Gastroesophageal sphincter (tissue), 4 donors: ENCODE results near the gene COL5A1. TPM values are rescaled to one million over a fixed set of nuclear protein-coding genes. Genes with fewer than 3 reads are reported as not detected.

Experiments
- ATAC-seq: fragments of 150-250 bp; one replicate; pipeline ENCODE4 v1.9.1; 2016; ENCODE audit warnings: mild to moderate bottlenecking, moderate library complexity
- H3K27ac ChIP-seq, 4 donors: fragments of 200-600 bp; sonication (generic) in 3 of 4; 1 replicate in 3 of 4; 2 replicates in 1 of 4; pipeline ENCODE4 v1.5.1; 2016 to 2019
- H3K27me3 ChIP-seq: fragments of 200-600 bp; sonication (generic); one replicate; pipeline ENCODE4 v1.5.1; 2019
- H3K36me3 ChIP-seq, 2 donors: fragments of 200-600 bp; sonication (generic); one replicate each; pipeline ENCODE4 v1.5.1; 2019; ENCODE audit warnings: control low read depth in 1 of 2
- H3K4me1 ChIP-seq, 3 donors: fragments of 200-600 bp; sonication (generic); 1 replicate in 2 of 3; 2 replicates in 1 of 3; pipeline ENCODE4 v1.5.1; 2016 to 2019; ENCODE audit warnings: control low read depth in 2 of 3
- H3K4me3 ChIP-seq, 2 donors: fragments of 200-600 bp; sonication (generic); one replicate each; pipeline ENCODE4 v1.5.1; 2019; ENCODE audit warnings: mild to moderate bottlenecking in 1 of 2, moderate library complexity in 1 of 2
- H3K9me3 ChIP-seq, 3 donors: fragments of 200-600 bp; sonication (generic); one replicate each; pipeline ENCODE4 v1.5.1; 2017 to 2019; ENCODE audit warnings: control low read depth in 2 of 3
- EP300 ChIP-seq: sonication (generic); formaldehyde crosslinking; IDR thresholded peaks from one replicate; pipeline ENCODE4 v1.6.1; 2017; ENCODE audit warnings: antibody characterized with exemption, mild to moderate bottlenecking
- POLR2A ChIP-seq, 2 donors: fragments of 450-650 bp; IDR thresholded peaks; one replicate each; pipeline ENCODE4 v1.6.1; 2017; ENCODE audit warnings: antibody characterized with exemption in 2 of 2, mild to moderate bottlenecking in 2 of 2, moderate library complexity in 1 of 2
- POLR2AphosphoS5 ChIP-seq: sonication (generic); formaldehyde crosslinking; IDR thresholded peaks from one replicate; pipeline ENCODE4 v1.6.1; 2017; ENCODE audit warnings: antibody characterized with exemption
- WGBS, 2 donors: methylation state at CpG; one replicate each; pipeline ENCODE4 v1.1.5; 2018; ENCODE audit warnings: low coverage in 1 of 2; 5-methylcytosine and 5-hydroxymethylcytosine counted together
- total RNA-seq, 4 donors: library from RNA; depleted of rRNA; stranded (reverse); fragments of >200 nt; gene quantifications; one replicate each; pipeline ENCODE4 v1.1.0, GENCODE V29; 2016
- TF ChIP-seq, protein P1 (sequence below), 4 experiments: fragments of 200-600 bp in 2 of 4; fragments of 450-650 bp in 2 of 4; sonication (generic) in 1 of 4; IDR thresholded peaks; one replicate each; pipeline ENCODE4 v1.5.1; 2017 to 2019; ENCODE audit warnings: antibody characterized with exemption in 4 of 4, mild to moderate bottlenecking in 2 of 4, moderate library complexity in 2 of 4

COL5A1 gene
- total RNA-seq, 4 donors from 2014 or later = 48.5 to 86.4 (median 74.9) TPM

DNA sequence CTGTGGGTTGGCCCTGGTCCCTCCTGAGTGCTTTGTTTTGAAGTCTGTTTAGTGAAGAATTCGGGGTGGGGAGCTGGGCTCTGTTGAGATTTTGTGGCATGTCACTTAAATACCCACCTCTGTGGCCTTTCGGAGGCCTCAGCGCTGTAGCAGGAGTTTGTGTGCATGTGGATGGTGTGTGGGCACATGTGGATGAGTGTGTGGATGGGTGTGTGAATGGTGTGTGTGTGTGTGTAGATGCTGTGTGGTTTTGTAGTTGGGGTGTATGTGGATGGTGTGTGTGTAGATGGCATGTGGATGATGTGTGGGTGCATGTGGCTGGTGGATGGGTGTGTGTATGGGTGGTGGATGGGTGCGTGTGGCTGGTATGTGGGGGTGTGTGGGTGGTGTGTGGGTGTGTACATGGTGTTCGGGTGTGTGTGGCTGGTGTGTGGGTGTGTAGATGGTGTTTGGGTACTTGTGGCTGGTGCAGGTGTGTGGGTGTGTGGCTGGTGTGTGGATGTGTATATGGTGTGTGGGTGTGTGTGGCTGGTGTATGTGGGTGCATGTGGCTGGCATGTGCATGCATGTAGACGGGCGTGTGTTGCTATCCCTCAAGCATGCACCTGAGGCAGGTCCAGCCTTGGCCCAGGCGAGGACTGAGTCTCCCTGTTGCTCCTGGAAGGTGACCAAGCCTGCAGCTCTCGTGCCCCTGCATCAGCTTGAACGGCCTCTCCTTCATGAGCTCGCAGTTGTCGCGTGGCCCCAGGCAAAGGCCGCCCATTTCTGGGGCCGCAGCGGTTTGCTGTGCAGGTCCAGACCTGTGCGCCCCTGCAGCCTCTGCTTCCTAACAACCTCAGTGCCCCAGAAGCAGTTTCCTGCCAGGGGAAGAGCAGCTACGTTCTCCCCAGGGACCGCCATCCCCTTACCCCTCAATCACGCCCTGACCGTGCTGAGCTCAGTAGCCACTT, 185.0 kb downstream of the COL5A1 start:
- Histone ChIP-seq H3K36me3 (peaks cover 0 to 97% of the 10 kb centered on the region in 2 donors), H3K27me3 (no peaks in the 10 kb centered on the region), H3K9me3 (no peaks in the 10 kb centered on the region), H3K4me3 (no peak overlapping the region), H3K27ac (no peak overlapping the region), H3K4me1 (no peaks in the 10 kb centered on the region)
- no peak for ATAC-seq
- WGBS, 2 donors = 43 to 77% methylated on average over 2 to 11 of the region's 21 CpGs
- TF ChIP-seq POLR2A (IDR thresholded peaks at IDR 0.05) (no peak), POLR2AphosphoS5 (no peak), EP300 (no peak)
- TF ChIP-seq, protein P1, sequence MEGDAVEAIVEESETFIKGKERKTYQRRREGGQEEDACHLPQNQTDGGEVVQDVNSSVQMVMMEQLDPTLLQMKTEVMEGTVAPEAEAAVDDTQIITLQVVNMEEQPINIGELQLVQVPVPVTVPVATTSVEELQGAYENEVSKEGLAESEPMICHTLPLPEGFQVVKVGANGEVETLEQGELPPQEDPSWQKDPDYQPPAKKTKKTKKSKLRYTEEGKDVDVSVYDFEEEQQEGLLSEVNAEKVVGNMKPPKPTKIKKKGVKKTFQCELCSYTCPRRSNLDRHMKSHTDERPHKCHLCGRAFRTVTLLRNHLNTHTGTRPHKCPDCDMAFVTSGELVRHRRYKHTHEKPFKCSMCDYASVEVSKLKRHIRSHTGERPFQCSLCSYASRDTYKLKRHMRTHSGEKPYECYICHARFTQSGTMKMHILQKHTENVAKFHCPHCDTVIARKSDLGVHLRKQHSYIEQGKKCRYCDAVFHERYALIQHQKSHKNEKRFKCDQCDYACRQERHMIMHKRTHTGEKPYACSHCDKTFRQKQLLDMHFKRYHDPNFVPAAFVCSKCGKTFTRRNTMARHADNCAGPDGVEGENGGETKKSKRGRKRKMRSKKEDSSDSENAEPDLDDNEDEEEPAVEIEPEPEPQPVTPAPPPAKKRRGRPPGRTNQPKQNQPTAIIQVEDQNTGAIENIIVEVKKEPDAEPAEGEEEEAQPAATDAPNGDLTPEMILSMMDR (IDR thresholded peaks at IDR 0.05) = no peak

DNA sequence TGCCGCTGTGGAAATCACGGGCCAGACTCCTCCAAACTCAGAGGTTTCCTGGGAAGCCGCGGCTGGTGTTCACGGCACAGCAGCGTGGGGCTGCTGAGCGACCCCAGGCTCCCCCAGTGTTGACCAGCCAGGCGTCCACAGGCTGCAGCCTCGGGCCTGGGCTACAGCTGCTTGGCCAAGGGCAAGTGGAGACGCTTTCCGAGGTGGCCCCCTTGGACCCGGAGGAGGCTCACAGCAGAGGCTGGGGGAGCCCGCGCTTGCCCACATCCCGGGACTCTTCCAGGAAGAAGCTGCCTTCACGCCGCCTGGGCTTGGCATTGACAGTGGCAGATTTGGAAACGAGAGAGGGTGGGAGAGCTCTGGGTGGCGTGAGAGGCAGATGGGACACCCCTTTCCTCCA, 186.0 kb downstream of the COL5A1 start:
- no CpG with 5 or more reads among the region's 19 CpGs for WGBS, 2 donors
- ATAC-seq = no peak
- TF ChIP-seq POLR2AphosphoS5 (no peak), POLR2A (IDR thresholded peaks at IDR 0.05) (no peak), EP300 (no peak)
- TF ChIP-seq, protein P1 (IDR thresholded peaks at IDR 0.05) = no peak
- Histone ChIP-seq H3K4me3 (no peak overlapping the region), H3K27me3 (no peaks in the 10 kb centered on the region), H3K4me1 (no peaks in the 10 kb centered on the region), H3K36me3 (peaks cover 0 to 97% of the 10 kb centered on the region in 2 donors), H3K27ac (no peak overlapping the region), H3K9me3 (no peaks in the 10 kb centered on the region)

DNA sequence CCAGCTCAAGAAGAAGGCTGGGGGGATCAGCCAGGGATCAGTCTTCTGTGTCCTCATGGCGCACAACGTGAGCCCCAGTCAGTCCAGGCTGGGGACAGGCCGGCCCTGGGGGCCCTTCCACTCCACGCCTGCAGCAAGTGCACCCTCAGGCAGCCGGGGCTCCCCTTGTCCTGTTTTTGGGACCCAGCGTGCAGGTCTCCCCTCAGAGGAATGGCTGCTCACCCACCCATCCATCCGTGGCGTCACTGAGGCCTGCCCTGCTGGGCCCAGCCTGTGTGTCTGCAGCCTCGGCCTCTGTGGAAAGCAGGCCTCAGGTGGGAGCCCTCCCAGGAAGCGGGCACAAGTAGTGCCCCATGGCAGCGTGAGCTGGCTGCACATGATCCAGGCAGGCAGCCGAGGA, 186.4 kb downstream of the COL5A1 start:
- Histone ChIP-seq H3K9me3 (no peaks in the 10 kb centered on the region), H3K36me3 (peaks cover 0 to 97% of the 10 kb centered on the region in 2 donors), H3K27ac (no peak overlapping the region), H3K27me3 (no peaks in the 10 kb centered on the region), H3K4me1 (no peaks in the 10 kb centered on the region), H3K4me3 (no peak overlapping the region)
- no peak for ATAC-seq
- no CpG with 5 or more reads among the region's 12 CpGs for WGBS, 2 donors
- TF ChIP-seq POLR2A (IDR thresholded peaks at IDR 0.05) (no peak), EP300 (no peak), POLR2AphosphoS5 (no peak)
- TF ChIP-seq, protein P1 (IDR thresholded peaks at IDR 0.05) = no peak

DNA sequence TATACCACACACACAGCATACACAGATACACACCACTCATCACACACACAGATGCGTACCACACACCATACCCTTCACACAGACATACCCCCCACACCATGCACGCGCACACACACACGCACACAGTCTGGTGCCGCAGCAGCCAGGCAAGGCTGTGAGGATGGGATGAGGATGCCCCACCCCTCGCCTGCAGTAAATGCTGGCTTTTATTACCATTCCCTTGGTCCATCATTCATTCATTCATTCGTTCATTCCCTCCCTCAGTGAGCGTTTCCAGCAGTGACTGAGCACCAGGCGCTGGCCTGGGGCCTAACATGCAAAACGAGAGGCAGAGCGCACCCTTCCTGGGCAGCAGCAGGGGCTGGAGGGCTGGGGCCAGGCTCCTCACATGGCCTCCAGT, 187.3 kb downstream of the COL5A1 start:
- Histone ChIP-seq H3K4me1 (no peaks in the 10 kb centered on the region), H3K27ac (no peak overlapping the region), H3K4me3 (no peak overlapping the region), H3K36me3 (peaks cover 0 to 97% of the 10 kb centered on the region in 2 donors), H3K9me3 (no peaks in the 10 kb centered on the region), H3K27me3 (no peaks in the 10 kb centered on the region)
- TF ChIP-seq POLR2A (IDR thresholded peaks at IDR 0.05) (no peak), POLR2AphosphoS5 (no peak), EP300 (no peak)
- TF ChIP-seq, protein P1 (IDR thresholded peaks at IDR 0.05) = no peak
- 61 to 90% methylated on average over 5 to 6 of the region's 11 CpGs for WGBS, 2 donors
- no peak for ATAC-seq
